ENCODE results near the gene HIPK2. TPM values are rescaled to one million over a fixed set of nuclear protein-coding genes. Genes with fewer than 3 reads are reported as not detected.

Gene HIPK2
- polyA plus RNA-seq, 3 donors, result 1.6 to 12.1 (median 3.0) TPM

DNA sequence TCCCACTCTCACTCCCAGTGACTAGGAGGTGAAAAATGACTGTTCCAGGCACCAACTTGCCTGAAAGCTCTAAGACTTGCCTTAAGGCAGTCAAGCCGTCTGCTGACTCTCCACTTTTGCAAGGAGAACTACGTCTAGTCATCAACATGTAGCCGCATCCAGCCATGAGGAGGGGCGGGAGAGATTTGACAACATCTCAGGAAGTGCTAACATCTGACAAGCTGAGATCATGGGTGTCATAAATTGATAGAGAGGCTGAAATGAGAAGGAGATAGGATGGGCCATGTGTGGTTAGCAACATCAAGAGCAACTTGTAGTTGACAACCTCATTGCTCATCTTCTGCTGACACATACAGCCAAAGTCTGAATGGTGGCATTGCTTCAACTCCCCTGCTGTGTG is 42.3 kb upstream of the HIPK2 start:
- no peak overlapping the region for H3K4me3 ChIP-seq (replicated peaks in 1 of 3; ENCODE audit: low read depth in 2 of 3, low read length in 3 of 3)
- H3K27me3 ChIP-seq (ENCODE audit: control insufficient read depth in 2 of 2, insufficient read depth in 2 of 2, low read length in 2 of 2), result no peaks in the 10 kb centered on the region
- no peak overlapping the region for H3K9ac ChIP-seq (ENCODE audit: insufficient read depth, low read length, poor library complexity, severe bottlenecking)
- H4K20me1 ChIP-seq (ENCODE audit: insufficient read depth, low read length), result no peaks in the 10 kb centered on the region
- no peaks in the 10 kb centered on the region for H3K4me1 ChIP-seq (ENCODE audit: control insufficient read depth in 1 of 2, insufficient read depth in 2 of 2, low read length in 2 of 2)
- H3K36me3 ChIP-seq (replicated peaks in 1 of 2; ENCODE audit: control insufficient read depth in 1 of 2, insufficient read depth in 2 of 2, low read length in 2 of 2), result no peaks in the 10 kb centered on the region
- TF ChIP-seq CTCF (IDR thresholded peaks at IDR 0.05), result no peak
- H2AFZ ChIP-seq (ENCODE audit: insufficient read depth, low read depth, low read length, poor library complexity, severe bottlenecking), result no peak overlapping the region
- intact Hi-C loops (cut with micrococcal nuclease), result loop anchor here in 1 of 2 donors (10.0 kb wide), 1 partner anchor 45 kb away; the partner anchor contains the start of gene HIPK2
- no peak overlapping the region for H3K4me2 ChIP-seq (replicated peaks; ENCODE audit: extremely low read depth, low read length, poor library complexity, severe bottlenecking)
- H3K4me1 Mint-ChIP-seq, result no peaks in the 10 kb centered on the region
- peak; percentile 28 to 42 (median 33) for DNase-seq
- no peak overlapping the region for H3K27ac Mint-ChIP-seq
- peaks cover 9 to 19% of the 10 kb centered on the region in 2 donors for H3K9me3 ChIP-seq (replicated peaks in 1 of 2; ENCODE audit: control insufficient read depth in 1 of 2, insufficient read depth in 1 of 2, low read length in 2 of 2)
- WGBS (ENCODE audit: insufficient coverage), result 69% methylated on average over 2 of the region's 4 CpGs
- no peaks in the 10 kb centered on the region for H3K79me2 ChIP-seq (ENCODE audit: insufficient read depth, low read length)
- H3K27ac ChIP-seq (ENCODE audit: low read depth in 1 of 2, low read length in 2 of 2), result no peak overlapping the region
- H3K36me3 Mint-ChIP-seq, result peaks cover 0 to 2% of the 10 kb centered on the region in 2 donors
- peaks cover 0 to 6% (median 3%) of the 10 kb centered on the region in 3 donors for H3K27me3 Mint-ChIP-seq (ENCODE audit: low read depth in 3 of 3)
- H3K4me3 Mint-ChIP-seq, result no peak overlapping the region
- H3K9me3 Mint-ChIP-seq, result peaks cover 14 to 20% (median 17%) of the 10 kb centered on the region in 7 donors

DNA sequence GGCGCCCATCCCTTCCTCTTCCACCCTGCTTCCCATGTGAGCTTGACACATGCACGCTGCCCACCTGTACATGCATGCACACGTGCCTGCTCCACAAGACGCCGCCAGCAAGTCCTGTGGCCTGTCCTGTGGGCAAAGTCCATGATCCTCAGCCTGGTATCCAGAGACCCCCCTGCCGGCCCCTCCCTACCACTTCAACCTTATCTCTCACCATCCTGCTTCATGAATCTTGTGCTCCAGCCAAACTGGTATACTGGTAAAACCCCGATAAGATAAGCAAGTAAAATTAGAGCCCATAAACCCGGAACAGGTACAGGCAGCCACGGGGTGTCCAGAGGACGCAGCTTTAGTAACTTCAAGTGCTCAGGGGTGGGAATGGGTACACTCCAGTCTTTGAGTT is 39.5 kb upstream of the HIPK2 start:
- no peaks in the 10 kb centered on the region for H3K36me3 ChIP-seq (replicated peaks in 1 of 2; ENCODE audit: control insufficient read depth in 1 of 2, insufficient read depth in 2 of 2, low read length in 2 of 2)
- no peaks in the 10 kb centered on the region for H3K27me3 ChIP-seq (ENCODE audit: control insufficient read depth in 2 of 2, insufficient read depth in 2 of 2, low read length in 2 of 2)
- H3K79me2 ChIP-seq (ENCODE audit: insufficient read depth, low read length), result no peaks in the 10 kb centered on the region
- DNase-seq, result no peak
- Mint-ChIP-seq H3K9me3 (peaks cover 14 to 20% (median 17%) of the 10 kb centered on the region in 7 donors), H3K4me1 (no peaks in the 10 kb centered on the region), H3K4me3 (no peak overlapping the region), H3K27me3 (ENCODE audit: low read depth in 3 of 3) (peaks cover 0 to 6% (median 3%) of the 10 kb centered on the region in 3 donors), H3K27ac (peak overlapping the region in 1 of 7 donors; percentile 19), H3K36me3 (peaks cover 0 to 2% of the 10 kb centered on the region in 2 donors)
- TF ChIP-seq CTCF (IDR thresholded peaks at IDR 0.05), result no peak
- no peak overlapping the region for H3K27ac ChIP-seq (ENCODE audit: low read depth in 1 of 2, low read length in 2 of 2)
- H3K9ac ChIP-seq (ENCODE audit: insufficient read depth, low read length, poor library complexity, severe bottlenecking), result no peak overlapping the region
- H3K4me2 ChIP-seq (replicated peaks; ENCODE audit: extremely low read depth, low read length, poor library complexity, severe bottlenecking), result no peak overlapping the region
- H3K4me3 ChIP-seq (replicated peaks in 1 of 3; ENCODE audit: low read depth in 2 of 3, low read length in 3 of 3), result no peak overlapping the region
- H4K20me1 ChIP-seq (ENCODE audit: insufficient read depth, low read length), result no peaks in the 10 kb centered on the region
- intact Hi-C loops (cut with micrococcal nuclease), result no loop called here
- no peaks in the 10 kb centered on the region for H3K4me1 ChIP-seq (ENCODE audit: control insufficient read depth in 1 of 2, insufficient read depth in 2 of 2, low read length in 2 of 2)
- H2AFZ ChIP-seq (ENCODE audit: insufficient read depth, low read depth, low read length, poor library complexity, severe bottlenecking), result no peak overlapping the region
- WGBS (ENCODE audit: insufficient coverage), result 97% methylated on average over 4 of the region's 10 CpGs
- peaks cover 9 to 19% of the 10 kb centered on the region in 2 donors for H3K9me3 ChIP-seq (replicated peaks in 1 of 2; ENCODE audit: control insufficient read depth in 1 of 2, insufficient read depth in 1 of 2, low read length in 2 of 2)

All from CD14-positive monocyte (primary cell).